GM12872 (cell line): ENCODE measurements around the gene ADD1.

Experiments used
- TF ChIP-seq, protein P1 (sequence below): IDR thresholded peaks from 3 replicates; pipeline ENCODE4 v1.5.1; 2011; ENCODE audit warnings: low read depth, mild to moderate bottlenecking, low read length, moderate library complexity; ENCODE audit not compliant: insufficient read depth

Gene ADD1

DNA sequence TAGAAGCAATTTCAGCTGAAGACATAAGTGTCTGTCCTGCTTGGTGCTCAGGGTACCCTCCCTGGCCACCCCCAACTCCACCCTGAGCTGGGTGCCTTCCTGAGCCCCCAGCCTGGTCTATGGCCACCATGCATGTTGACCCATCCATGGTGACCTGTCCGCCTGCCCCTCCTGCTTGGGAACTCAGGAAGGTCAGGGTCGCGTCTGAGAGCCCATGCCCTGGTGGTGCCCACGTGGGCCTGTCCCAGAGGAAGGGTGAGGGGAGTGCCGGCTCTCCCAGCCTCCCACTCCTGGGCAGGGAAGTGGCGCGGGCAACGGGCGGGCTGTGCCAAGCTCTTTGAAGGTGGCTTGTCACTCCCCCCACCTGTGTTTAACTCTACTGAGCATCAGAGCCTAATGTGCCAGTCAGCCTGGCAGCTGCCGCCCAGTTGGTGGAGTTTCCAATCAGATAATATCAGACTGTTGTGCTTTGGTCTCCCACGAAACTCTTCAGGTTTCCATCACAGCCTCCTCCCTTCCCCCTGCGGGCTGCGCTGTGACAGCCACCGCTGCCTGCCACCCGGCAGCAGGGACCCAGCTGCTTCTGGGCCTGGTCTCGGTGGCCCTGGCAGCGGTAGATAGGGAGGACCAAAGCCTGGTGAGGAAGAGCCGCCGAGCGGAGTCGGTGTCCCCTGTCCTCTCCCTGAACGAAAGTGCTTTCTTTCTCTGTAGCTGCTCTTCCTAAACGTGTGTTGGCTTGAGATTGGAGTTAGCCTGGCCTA, 45.9 kb upstream of the ADD1 start:
- TF ChIP-seq, protein P1, sequence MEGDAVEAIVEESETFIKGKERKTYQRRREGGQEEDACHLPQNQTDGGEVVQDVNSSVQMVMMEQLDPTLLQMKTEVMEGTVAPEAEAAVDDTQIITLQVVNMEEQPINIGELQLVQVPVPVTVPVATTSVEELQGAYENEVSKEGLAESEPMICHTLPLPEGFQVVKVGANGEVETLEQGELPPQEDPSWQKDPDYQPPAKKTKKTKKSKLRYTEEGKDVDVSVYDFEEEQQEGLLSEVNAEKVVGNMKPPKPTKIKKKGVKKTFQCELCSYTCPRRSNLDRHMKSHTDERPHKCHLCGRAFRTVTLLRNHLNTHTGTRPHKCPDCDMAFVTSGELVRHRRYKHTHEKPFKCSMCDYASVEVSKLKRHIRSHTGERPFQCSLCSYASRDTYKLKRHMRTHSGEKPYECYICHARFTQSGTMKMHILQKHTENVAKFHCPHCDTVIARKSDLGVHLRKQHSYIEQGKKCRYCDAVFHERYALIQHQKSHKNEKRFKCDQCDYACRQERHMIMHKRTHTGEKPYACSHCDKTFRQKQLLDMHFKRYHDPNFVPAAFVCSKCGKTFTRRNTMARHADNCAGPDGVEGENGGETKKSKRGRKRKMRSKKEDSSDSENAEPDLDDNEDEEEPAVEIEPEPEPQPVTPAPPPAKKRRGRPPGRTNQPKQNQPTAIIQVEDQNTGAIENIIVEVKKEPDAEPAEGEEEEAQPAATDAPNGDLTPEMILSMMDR = no peak

DNA sequence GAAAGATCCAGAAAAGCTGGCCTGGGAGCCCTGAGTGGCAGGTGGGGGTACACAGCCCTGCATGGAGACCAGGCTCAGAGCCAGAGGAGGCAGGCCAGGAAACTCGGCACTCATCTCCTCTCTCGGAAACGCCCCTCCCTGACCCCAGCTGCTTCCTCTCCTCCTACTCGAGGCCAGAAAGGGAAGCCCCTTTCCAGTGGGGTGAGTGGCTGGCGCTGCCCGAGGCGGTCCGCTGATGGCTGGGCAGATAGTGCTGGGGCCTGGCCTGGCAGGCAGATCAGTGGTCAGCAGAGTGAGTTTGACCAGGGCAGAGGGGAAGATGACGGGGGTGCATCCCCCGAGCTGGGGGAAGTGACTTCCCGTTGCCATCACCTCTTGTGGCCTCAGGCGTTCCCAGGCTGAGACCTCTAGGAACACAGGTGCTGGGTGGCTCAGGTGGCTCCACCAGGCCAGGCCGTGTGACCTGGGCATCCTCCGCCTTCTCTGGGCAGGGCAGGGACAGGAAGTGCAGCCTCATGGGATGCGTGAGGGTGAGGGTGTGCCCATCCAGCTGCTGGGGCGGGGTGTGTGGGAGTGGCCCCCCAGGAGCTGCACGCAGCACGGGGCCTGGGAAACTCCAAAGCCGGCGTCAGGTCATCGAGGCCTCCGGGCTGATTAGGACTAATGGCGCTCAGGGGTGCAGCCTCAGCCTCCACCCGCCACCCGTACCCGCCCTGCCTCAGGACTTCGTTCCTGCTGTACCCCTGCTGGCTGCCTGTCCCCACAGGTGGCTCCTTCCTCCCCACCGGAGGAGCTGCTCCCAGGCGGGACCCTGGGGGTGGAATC, 45.0 kb upstream of the ADD1 start:
- TF ChIP-seq, protein P1 = no peak

DNA sequence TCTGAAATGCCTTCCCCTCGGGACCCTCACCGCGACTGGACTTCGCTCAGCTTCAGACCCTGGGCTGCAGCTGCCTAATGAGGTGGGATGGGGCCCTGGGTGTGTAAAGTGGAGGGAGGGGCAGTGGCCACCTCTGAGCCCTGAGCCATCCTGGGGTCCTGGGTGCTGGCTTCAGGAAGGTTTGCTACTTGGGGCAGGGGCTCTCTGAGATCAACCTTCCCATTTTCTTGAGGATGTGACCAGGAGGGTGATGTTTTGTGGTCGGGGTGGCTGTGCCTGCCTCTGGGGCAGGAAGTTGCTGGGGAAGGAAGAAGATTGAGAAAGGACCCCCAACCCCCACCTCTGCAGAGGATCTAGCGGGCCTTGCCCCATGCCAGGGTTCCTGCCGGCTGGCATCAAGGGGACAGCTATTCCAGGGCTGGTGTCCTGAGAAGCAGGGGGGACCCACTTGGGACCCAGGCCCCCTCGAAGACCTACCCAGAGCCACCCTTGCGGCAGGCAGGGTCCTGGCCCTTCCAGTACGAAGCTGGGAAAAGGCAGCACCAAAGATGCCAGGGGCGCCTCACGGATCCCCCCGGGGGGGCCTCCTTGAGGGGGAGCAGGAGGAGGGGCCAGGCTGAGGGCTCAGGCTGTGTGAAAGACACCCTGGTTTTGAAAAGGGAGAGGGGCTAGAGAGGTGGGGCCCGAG, 44.3 kb upstream of the ADD1 start:
- TF ChIP-seq, protein P1 = no peak

DNA sequence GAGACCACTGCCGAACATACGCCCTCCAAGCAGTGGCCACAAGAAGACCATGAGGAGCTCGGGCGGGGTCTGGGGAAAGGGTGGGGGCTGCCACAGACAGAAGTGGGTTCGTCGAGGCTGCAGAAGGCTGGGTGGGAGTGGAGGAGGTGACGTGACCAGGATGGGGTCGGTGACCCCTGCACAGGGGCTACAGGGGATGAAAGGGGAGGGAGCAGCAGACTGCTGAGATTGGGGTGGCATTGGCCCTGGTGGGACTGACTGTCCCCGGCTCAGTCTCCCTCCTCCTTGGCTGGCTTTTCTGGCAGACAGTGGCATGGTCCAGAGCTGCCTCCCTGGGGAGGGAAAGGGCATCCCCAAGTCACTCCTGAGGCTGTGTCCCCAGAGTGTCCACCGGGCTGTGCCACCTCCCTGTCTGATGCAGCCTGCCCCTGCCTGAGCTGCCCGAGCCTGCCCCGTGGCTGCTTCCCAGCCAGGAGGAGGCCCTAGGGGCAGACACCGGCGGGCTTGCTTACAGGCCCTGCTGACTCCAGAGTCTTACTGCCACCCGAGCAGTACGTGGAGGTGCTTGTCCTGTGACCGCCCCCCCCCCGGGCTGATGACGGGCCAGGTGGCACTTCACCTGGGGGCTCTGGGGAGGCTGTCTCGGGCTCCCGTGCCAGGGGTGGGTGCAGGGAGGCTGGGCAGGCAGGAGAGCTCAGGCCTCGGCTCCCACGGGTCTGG, 43.5 kb upstream of the ADD1 start:
- TF ChIP-seq, protein P1 = no peak

DNA sequence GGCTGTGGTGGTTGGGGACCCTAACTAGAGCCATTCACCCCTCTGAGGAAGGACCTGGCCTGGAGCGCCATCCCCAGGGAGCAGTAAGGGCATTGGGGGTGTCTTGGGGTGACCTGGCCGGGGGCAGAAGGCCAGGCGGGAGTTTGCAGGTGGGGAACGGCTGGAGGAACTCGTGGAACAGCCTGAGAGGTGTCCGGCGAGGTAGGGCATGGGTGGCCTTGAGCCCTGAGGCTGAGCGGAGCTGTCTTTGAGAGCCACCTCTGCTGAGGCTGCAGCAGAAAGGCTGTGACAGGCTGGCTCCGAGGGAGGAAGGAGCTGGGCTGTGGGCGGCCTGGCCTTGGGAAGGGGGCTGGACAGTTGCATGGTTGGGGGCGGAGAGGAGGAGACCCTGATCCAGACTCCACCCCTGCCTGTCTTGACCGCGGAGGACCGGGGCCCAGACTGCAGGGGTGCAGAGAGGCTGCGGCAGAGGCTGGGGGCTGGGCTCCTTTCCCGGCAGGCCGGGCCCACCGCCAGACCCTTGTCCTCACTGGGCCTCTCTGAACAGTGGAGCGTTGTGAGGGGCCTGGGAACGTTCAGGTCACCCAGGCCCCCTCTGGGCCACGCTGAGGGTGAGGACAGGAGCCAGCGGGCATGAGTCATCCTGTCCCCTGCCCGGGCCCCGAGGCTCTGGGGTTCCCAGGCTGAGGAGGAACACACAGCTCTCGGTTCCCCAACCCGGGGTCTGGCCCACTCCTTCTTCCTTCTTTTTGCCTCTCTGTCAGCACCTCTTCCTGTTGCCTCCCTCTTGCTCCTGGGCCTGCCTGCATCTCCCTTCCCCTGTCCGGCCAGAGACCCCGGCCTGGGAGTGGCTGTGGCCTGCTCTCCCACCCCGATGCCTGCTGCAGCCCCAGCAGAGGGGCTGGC, 42.7 kb upstream of the ADD1 start:
- TF ChIP-seq, protein P1 = no peak

DNA sequence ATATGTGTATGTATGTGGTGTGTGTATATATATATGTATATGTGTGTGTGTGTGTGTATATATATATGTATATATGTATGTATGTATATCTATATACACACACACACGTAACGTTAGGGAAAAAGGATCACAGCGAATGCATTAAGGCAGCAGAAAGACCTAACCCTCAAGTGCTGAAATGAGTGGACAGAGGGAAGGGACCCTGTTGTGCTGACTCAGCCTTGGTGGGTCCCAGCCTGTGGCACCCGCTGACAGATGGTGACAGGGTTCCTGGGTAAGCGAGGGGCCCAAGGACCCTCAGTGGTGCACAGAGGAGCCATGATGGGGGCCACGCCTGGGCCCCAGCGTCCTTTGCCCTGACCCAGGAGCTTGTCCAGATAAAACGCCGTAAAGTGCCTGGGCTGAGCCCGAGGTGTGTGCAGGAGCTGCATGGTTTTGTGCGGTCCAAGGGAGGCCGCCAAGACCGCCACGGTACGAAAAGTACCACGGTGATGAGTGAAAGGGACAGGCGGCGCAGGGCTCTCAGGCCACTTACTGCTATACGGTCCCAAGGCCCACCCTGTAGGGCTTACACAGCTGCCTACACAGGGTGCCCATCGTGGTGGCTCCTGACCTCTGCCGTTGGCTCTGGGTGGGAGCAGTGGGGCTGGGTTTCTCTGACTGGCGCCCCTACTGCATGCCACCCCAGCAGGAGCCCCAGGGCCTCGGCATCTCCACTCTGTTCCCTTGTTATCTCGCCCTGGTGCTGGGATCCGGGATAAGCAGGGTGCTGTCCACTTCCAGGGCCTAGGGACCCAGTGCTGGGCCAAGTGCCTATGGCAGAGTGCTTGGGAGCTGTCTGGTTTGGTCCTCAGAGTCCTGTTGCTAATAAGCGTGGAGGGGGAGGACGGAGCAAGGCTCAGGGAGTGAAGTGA, 40.8 kb upstream of the ADD1 start:
- TF ChIP-seq, protein P1 = no peak
